ENCODE data around the gene TEX22.

TEX22 gene

GRCh38 chr14:105452963-105453362 lies 54.6 kb downstream of the TEX22 start:
- no peak overlapping the region for H3K4me3 ChIP-seq (replicated peaks in 1 of 2; ENCODE audit: low read depth in 2 of 2, low read length in 2 of 2)
- no peak for DNase-seq (ENCODE audit: low read depth in 2 of 2)
- TF ChIP-seq, protein P1, sequence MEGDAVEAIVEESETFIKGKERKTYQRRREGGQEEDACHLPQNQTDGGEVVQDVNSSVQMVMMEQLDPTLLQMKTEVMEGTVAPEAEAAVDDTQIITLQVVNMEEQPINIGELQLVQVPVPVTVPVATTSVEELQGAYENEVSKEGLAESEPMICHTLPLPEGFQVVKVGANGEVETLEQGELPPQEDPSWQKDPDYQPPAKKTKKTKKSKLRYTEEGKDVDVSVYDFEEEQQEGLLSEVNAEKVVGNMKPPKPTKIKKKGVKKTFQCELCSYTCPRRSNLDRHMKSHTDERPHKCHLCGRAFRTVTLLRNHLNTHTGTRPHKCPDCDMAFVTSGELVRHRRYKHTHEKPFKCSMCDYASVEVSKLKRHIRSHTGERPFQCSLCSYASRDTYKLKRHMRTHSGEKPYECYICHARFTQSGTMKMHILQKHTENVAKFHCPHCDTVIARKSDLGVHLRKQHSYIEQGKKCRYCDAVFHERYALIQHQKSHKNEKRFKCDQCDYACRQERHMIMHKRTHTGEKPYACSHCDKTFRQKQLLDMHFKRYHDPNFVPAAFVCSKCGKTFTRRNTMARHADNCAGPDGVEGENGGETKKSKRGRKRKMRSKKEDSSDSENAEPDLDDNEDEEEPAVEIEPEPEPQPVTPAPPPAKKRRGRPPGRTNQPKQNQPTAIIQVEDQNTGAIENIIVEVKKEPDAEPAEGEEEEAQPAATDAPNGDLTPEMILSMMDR (IDR thresholded peaks at IDR 0.05; ENCODE audit: low read depth, low read length): no peak

DNA sequence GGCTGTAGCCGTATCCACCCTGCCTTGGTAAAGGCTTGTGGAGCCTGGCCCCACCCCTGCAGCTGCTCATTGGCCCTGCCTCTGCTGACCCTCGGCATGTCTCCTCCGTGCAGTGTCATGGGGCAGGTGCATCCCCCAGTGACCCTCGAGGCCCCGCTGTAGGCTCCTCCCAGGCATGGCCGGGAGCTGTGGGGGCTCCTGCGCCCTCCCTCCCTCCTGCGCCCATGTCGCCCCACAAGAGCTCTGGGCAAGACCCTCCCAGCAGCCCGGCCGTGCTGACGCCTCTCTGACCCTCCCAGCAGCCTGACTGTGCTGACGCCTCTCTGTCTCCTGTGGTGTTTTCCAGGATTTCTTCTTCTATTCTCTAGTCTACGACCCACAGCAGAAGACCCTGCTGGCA lies 55.5 kb downstream of the TEX22 start:
- no peak for DNase-seq (ENCODE audit: low read depth in 2 of 2)
- no peak overlapping the region for H3K4me3 ChIP-seq (replicated peaks in 1 of 2; ENCODE audit: low read depth in 2 of 2, low read length in 2 of 2)
- TF ChIP-seq, protein P1 (IDR thresholded peaks at IDR 0.05; ENCODE audit: low read depth, low read length): no peak

GRCh38 chr14:105455086-105455640 lies 56.8 kb downstream of the TEX22 start:
- no peak for DNase-seq (ENCODE audit: low read depth in 2 of 2)
- no peak overlapping the region for H3K4me3 ChIP-seq (replicated peaks in 1 of 2; ENCODE audit: low read depth in 2 of 2, low read length in 2 of 2)
- TF ChIP-seq, protein P1 (IDR thresholded peaks at IDR 0.05; ENCODE audit: low read depth, low read length): no peak

DNA sequence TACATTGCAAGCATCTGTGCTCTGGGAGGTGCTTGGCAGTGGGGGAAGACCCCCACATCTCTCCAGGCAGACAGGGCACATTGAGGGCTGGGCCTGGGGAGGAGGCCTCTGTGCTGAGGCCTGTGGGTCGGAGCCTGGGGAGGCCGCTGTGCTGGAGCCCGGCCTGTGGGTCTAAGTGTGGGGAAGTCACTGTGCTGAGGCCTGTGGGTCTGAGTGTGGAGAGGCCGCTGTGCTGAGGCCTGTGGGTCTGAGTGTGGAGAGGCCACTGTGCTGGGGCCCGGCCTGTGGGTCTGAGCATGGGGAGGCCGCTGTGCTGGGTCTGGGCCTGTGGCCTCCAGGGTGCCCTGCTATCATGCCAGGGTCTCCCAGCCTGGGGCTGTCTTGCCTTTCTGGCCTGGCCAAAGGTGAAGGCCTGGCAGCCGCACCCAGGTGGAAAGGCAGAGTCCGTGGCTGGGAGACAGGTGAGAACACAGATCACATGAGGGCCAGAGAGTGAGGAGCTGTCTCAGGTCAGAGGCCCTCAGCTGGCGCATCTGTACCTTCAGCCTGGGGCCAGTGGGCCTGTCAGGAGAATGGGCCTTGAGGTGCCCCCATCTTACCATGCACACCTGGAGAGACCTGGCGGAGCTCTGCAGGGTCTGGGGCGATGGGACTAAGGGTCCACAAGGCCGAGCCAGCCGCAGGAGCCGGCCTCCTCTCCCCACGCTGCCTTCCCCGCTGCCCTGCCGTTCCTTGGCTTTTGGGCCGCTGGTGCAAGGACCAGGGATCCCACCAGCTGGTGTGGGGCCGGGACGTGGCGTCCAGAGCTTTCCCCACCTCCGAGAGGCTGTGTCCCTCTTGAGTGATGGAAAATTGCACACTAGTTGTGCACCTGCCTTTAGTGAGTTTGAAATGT lies 57.7 kb downstream of the TEX22 start:
- TF ChIP-seq, protein P1 (IDR thresholded peaks at IDR 0.05; ENCODE audit: low read depth, low read length): no peak
- no peak for DNase-seq (ENCODE audit: low read depth in 2 of 2)
- H3K4me3 ChIP-seq (replicated peaks in 1 of 2; ENCODE audit: low read depth in 2 of 2, low read length in 2 of 2): no peak overlapping the region

GRCh38 chr14:105456736-105457617 lies 58.6 kb downstream of the TEX22 start:
- DNase-seq (ENCODE audit: low read depth in 2 of 2): peak in 1 of 2 donors; percentile 19
- no peak overlapping the region for H3K4me3 ChIP-seq (replicated peaks in 1 of 2; ENCODE audit: low read depth in 2 of 2, low read length in 2 of 2)
- TF ChIP-seq, protein P1 (IDR thresholded peaks at IDR 0.05; ENCODE audit: low read depth, low read length): no peak

DNA sequence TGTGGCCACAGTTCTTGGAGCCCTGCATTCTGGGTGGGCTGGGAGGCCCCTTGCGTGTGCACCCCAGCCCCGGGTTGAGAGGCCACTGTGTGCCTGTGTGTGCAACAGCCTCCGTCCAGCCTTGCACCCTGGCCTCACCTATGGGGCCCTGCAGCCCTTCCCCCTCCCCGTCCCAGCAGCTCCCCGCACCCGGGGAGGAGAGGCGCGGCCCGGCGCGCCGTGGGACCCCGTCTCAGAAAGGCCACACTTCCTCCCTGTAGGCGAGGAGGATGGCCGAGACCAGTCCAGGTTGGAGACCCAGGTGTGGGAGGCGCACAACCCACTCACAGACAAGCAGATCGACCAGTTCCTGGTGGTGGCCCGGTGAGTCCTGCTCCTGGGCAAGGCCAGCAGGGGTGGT lies 59.7 kb downstream of the TEX22 start:
- TF ChIP-seq, protein P1 (IDR thresholded peaks at IDR 0.05; ENCODE audit: low read depth, low read length): no peak
- no peak overlapping the region for H3K4me3 ChIP-seq (replicated peaks in 1 of 2; ENCODE audit: low read depth in 2 of 2, low read length in 2 of 2)
- no peak for DNase-seq (ENCODE audit: low read depth in 2 of 2)

Measured in cardiac fibroblast (primary cell).